ENCODE data around the gene LGMN.

DNA sequence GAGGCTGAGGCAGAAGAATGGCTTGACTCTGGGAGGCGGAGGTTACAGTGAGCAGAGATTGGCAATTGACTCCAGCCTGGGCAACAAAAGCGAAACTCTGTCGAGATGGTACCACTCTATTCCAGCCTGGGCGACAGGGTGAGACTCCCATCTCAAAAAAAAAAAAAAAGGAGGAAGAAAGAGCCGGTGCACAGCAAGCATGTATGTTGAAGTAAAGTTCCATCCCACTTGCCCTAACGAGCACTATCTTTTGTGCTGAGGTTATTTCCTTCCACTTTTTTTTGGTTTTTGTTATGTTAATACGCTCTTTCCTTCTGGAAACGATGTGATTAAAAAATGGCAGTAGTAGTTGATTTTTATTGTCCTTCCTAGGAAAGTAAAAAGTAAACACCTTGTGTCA lies 26.1 kb upstream of the LGMN start:
- no peak for TF ChIP-seq SUZ12 (IDR thresholded peaks at IDR 0.05; ENCODE audit: extremely low read depth, insufficient read depth, insufficient read length)
- TF ChIP-seq YY1 (IDR thresholded peaks at IDR 0.05; ENCODE audit: insufficient read depth, insufficient read length): no peak

All from NT2/D1 (cell line).